GM12878 (cell line): ENCODE data around the gene UBTF. TPM values are rescaled to one million over a fixed set of nuclear protein-coding genes. Genes with fewer than 3 reads are reported as not detected.

ENCODE experiments used
- ATAC-seq: fragments of 200-7000 bp; cut with Tn5 transposase; 3 replicates; pipeline ENCODE4 v1.9.1; 2020; ENCODE audit warnings: mild to moderate bottlenecking, moderate library complexity
- BruUV-seq: library from RNA; stranded (reverse); fragments of 400-500 nt; replicated peaks from 2 replicates; lab custom pipeline; 2021; lab: Mats Ljungman, UMichigan
- CTCF ChIA-PET: fragments of 300-600 bp; sonication (Branson Sonifier 250); formaldehyde crosslinking; extraction: SDS; loops from one replicate; lab custom pipeline; 2021; ENCODE audit warnings: inconsistent platforms; lab: Yijun Ruan, JAX
- POLR2A ChIA-PET: fragments of 350-600 bp; formaldehyde crosslinking; extraction: SDS; loops from one replicate; lab custom pipeline; 2021; ENCODE audit warnings: inconsistent platforms; lab: Charles Lee
- RAD21 ChIA-PET: fragments of 300-600 bp; sonication (Branson Sonifier 250); formaldehyde crosslinking; loops from one replicate; lab custom pipeline; 2023; ENCODE audit warnings: antibody characterized with exemption; ENCODE audit not compliant: unreplicated experiment; lab: Charles Lee
- SMC1A ChIA-PET: fragments of 300-600 bp; sonication (Branson Sonifier 250); formaldehyde crosslinking; loops from one replicate; lab custom pipeline; 2023; ENCODE audit not compliant: unreplicated experiment, uncharacterized antibody; lab: Charles Lee
- DNase-seq: peaks from one replicate; pipeline ENCODE4 v3.0.0-alpha.2; 2011; ENCODE audit warnings: low read depth, low spot score
- FAIRE-seq: peaks from 3 replicates; lab custom pipeline; 2011; peaks lifted over from hg19 to GRCh38; lab: Jason Lieb, UNC
- H2AFZ ChIP-seq: 2 replicates; pipeline ENCODE4 v1.6.0; 2011; ENCODE audit warnings: low read depth, low read length, control low read depth; ENCODE audit not compliant: control insufficient read depth
- H3K27ac ChIP-seq: 2 replicates; pipeline ENCODE4 v1.5.1; 2011; ENCODE audit warnings: control low read depth; ENCODE audit not compliant: control insufficient read depth, insufficient read depth
- H3K27me3 ChIP-seq, 2 experiments: replicated peaks in 1 of 2; 2 replicates each; pipeline versions ENCODE4 v1.6.0 to v1.6.1; 2011; ENCODE audit warnings: low read length in 1 of 2; ENCODE audit not compliant: control insufficient read depth in 2 of 2, insufficient read depth in 2 of 2
- H3K36me3 ChIP-seq, 2 experiments: 2 replicates each; pipeline ENCODE4 v1.5.1; 2011; ENCODE audit warnings: low read length in 1 of 2; ENCODE audit not compliant: control insufficient read depth in 2 of 2, insufficient read depth in 2 of 2
- H3K4me1 ChIP-seq: 2 replicates; pipeline ENCODE4 v1.6.1; 2011; ENCODE audit warnings: mild to moderate bottlenecking, low read length, moderate library complexity, mixed read lengths; ENCODE audit not compliant: control insufficient read depth, insufficient read depth
- H3K4me2 ChIP-seq: 2 replicates; pipeline ENCODE4 v1.6.0; 2011; ENCODE audit warnings: control low read depth; ENCODE audit not compliant: control insufficient read depth, insufficient read depth
- H3K4me3 ChIP-seq: fragments of 200-600 bp; sonication (generic); 2 replicates; pipeline ENCODE4 v1.5.1; 2016
- H3K79me2 ChIP-seq: 2 replicates; pipeline ENCODE4 v1.6.0; 2011; ENCODE audit warnings: low read length; ENCODE audit not compliant: control insufficient read depth, insufficient read depth
- H3K9ac ChIP-seq: 2 replicates; pipeline ENCODE4 v1.8.0; 2011; ENCODE audit warnings: low read length, control low read depth, mixed read lengths; ENCODE audit not compliant: control insufficient read depth, insufficient read depth
- H3K9me3 ChIP-seq: replicated peaks from 3 replicates; pipeline ENCODE4 v1.5.1; 2011; ENCODE audit warnings: mild to moderate bottlenecking, low read length; ENCODE audit not compliant: control insufficient read depth, insufficient read depth
- H4K20me1 ChIP-seq: 2 replicates; pipeline ENCODE4 v1.6.0; 2011; ENCODE audit not compliant: control insufficient read depth, insufficient read depth
- BHLHE40 ChIP-seq, 2 experiments: fragments of 450-650 bp in 1 of 2; IDR thresholded peaks; 2 replicates each; pipeline ENCODE4 v1.6.1; 2011 to 2017; ENCODE audit warnings: low read depth in 2 of 2, borderline replicate concordance in 1 of 2, improper control_type of control experiment in 1 of 2, low read length in 1 of 2, mild to moderate bottlenecking in 1 of 2
- EZH2 ChIP-seq: IDR thresholded peaks from 2 replicates; pipeline ENCODE4 v1.6.1; 2012; ENCODE audit warnings: low read depth, mild to moderate bottlenecking, control low read depth, inconsistent platforms, low read length, borderline replicate concordance; ENCODE audit not compliant: control insufficient read depth
- MAX ChIP-seq: IDR thresholded peaks from 2 replicates; pipeline ENCODE4 v1.6.1; 2012; ENCODE audit warnings: low read depth, low read length, improper control_type of control experiment
- MEF2A ChIP-seq: IDR thresholded peaks from 2 replicates; pipeline ENCODE4 v1.6.1; 2011; ENCODE audit warnings: low read depth, mild to moderate bottlenecking, low read length, moderate library complexity; ENCODE audit not compliant: insufficient read depth
- MXI1 ChIP-seq: fragments of 150-350 bp; IDR thresholded peaks from 2 replicates; pipeline ENCODE4 v1.6.1; 2011; ENCODE audit warnings: low read depth, mild to moderate bottlenecking, inconsistent platforms, low read length, improper control_type of control experiment
- PML ChIP-seq: IDR thresholded peaks from 2 replicates; pipeline ENCODE4 v1.6.1; 2012; ENCODE audit warnings: low read length, inconsistent platforms
- YY1 ChIP-seq: IDR thresholded peaks from 2 replicates; pipeline ENCODE4 v1.6.1; 2011; ENCODE audit warnings: low read depth, mild to moderate bottlenecking, low read length
- WGBS: methylation state at CpG from one replicate; pipeline ENCODE4 v1.1.6; 2016; ENCODE audit warnings: low lambda C conversion rate; ENCODE audit not compliant: insufficient replicate concordance, insufficient coverage; ENCODE audit errors: missing lambda C conversion rate; 5-methylcytosine and 5-hydroxymethylcytosine counted together
- in situ Hi-C: fragments of 300-500 bp; cut with MboI; formaldehyde crosslinking; loops from 9 replicates; pipeline ENCODE4 v1.14.3; 2018; ENCODE audit warnings: mixed read lengths
- intact Hi-C: fragments of 100-400 bp; cut with micrococcal nuclease; formaldehyde crosslinking; loops from one replicate; pipeline ENCODE4 v1.14.2; 2022; ENCODE audit not compliant: unreplicated experiment
- polyA plus RNA-seq, 11 experiments: library from polyadenylated mRNA; depleted of rRNA in 4 of 11; unstranded in 6 of 11; stranded (reverse) in 5 of 11; fragments of >200 nt; fragmentation: Nextera tagmentation in 4 of 11; fragmentation: Illumina TruSeq in 1 of 11; extraction: Ambion mirVana in 4 of 11; extraction: Trizol in 1 of 11; gene quantifications; 1 replicate in 1 of 11; 2 replicates in 10 of 11; pipeline versions ENCODE4 v1.2.1 to v1.2.3, GENCODE V29; 2011 to 2016; ENCODE audit warnings: inconsistent platforms in 2 of 11, missing spikeins in 2 of 11, low read depth in 1 of 11
- total RNA-seq, 4 experiments: library from RNA; depleted of rRNA in 3 of 4; stranded (reverse); fragments of >200 nt in 3 of 4; fragmentation: Illumina TruSeq in 1 of 4; extraction: Trizol in 1 of 4; gene quantifications; 2 replicates each; pipeline versions ENCODE4 v1.2.1 to v1.2.3, GENCODE V29; 2013 to 2021

UBTF gene
- total and polyA plus RNA-seq, 10 of the 15 experiments (the other 5 are each of a cell fraction or from before 2014, with no cell fraction given), result 2.2 to 124 (median 79.6) TPM

- Histone ChIP-seq H3K36me3 (peaks cover 25 to 29% of the 10 kb centered on the region in 2 experiments), H3K4me3 (peak overlapping the region; percentile 82), H3K27me3 (no peaks in the 10 kb centered on the region), H3K9ac (peak overlapping the region; percentile 77), H3K4me2 (peak overlapping the region; percentile 97), H3K79me2 (peaks cover 71% of the 10 kb centered on the region), H3K4me1 (peaks cover 20% of the 10 kb centered on the region), H3K27ac (peak overlapping the region; percentile 80), H2AFZ (peak overlapping the region; percentile 21), H4K20me1 (no peaks in the 10 kb centered on the region), H3K9me3 (no peaks in the 10 kb centered on the region)
- in situ Hi-C loops, result loop anchor here (25.0 kb wide), 1 partner anchor 294 kb away; the partner anchor contains the start of gene GPATCH8
- ChIA-PET CTCF (interaction anchor here (0.9 to 3.9 kb wide), 11 partner anchors 8 to 306 kb away, joined by 3 to 43 read pairs (median 8); partner anchors contain the start of genes ATXN7L3, GRN, SLC25A39 and TMUB2), POLR2A (interaction anchor here (0.6 to 3.0 kb wide), 12 partner anchors 8 to 377 kb away, joined by 3 to 30 read pairs (median 5); partner anchors contain the start of genes GPATCH8, GRN, SLC25A39 and TMUB2), SMC1A (interaction anchor here (0.7 to 2.6 kb wide), 10 partner anchors 8 to 130 kb away, joined by 3 to 14 read pairs (median 7); partner anchors contain the start of genes GRN and SLC25A39), RAD21 (interaction anchor here (0.7 to 2.4 kb wide), 13 partner anchors 8 to 274 kb away, joined by 3 to 14 read pairs (median 5); partner anchors contain the start of genes ATXN7L3 and GRN)
- no peak for DNase-seq
- TF ChIP-seq MEF2A (no peak), MAX (0 out of 2 replicates have a peak, but pooled peaks have one; percentile 47), YY1 (0 out of 2 replicates have a peak, but pooled peaks have one; percentile 11), EZH2 (no peak), BHLHE40 (IDR thresholded peaks at IDR 0.05; ENCODE audit: borderline replicate concordance in 1 of 2, low read depth in 2 of 2, low read length in 1 of 2) (no peak), PML (0 out of 2 replicates have a peak, but pooled peaks have one; percentile 42), MXI1 (peak; percentile 26; the same call in 1 of the 2 replicates)
- intact Hi-C loops, result loop anchor here (2.0 to 10.0 kb wide), 2 partner anchors 131 to 287 kb away; partner anchors contain the start of gene GPATCH8
- 0% methylated on average over 10 of the region's 10 CpGs for WGBS
- ATAC-seq, result no peak
- no TSS peak for BruUV-seq
- no peak for FAIRE-seq
Observed at GRCh38 chr17:44217738-44218343, 1.6 kb downstream of the UBTF start.
